H9 (cell line): Measurements from ENCODE around the gene TMEM219. TPM values are rescaled to one million over a fixed set of nuclear protein-coding genes. Genes with fewer than 3 reads are reported as not detected.
A peak's percentile ranks its signal among the peaks of the same experiment; 100 is the strongest.

Source experiments
- DNase-seq: peaks from one replicate; pipeline ENCODE4 v3.0.0-alpha.2; 2017
- H2AFZ ChIP-seq: one replicate; pipeline ENCODE4 v1.6.1; 2013; ENCODE audit warnings: mild to moderate bottlenecking, low read length, control low read depth, moderate library complexity
- H2AK5ac ChIP-seq: 2 replicates; pipeline ENCODE4 v1.6.1; 2013; ENCODE audit warnings: low read length, control low read depth, mixed read lengths; ENCODE audit not compliant: insufficient read length
- H2BK120ac ChIP-seq: one replicate; pipeline ENCODE4 v1.6.1; 2013; ENCODE audit warnings: low read depth, mild to moderate bottlenecking, low read length, control low read depth, inconsistent platforms; ENCODE audit not compliant: poor library complexity, severe bottlenecking
- H2BK12ac ChIP-seq: 2 replicates; pipeline ENCODE4 v1.6.1; 2013; ENCODE audit warnings: low read length, control low read depth, mixed read lengths, low read depth; ENCODE audit not compliant: insufficient read length
- H2BK15ac ChIP-seq: 2 replicates; pipeline ENCODE4 v1.6.1; 2013; ENCODE audit warnings: low read depth, low read length, control low read depth
- H2BK20ac ChIP-seq: one replicate; pipeline ENCODE4 v1.6.1; 2013; ENCODE audit warnings: low read depth, mild to moderate bottlenecking, low read length, control low read depth, inconsistent platforms; ENCODE audit not compliant: poor library complexity, severe bottlenecking
- H2BK5ac ChIP-seq: 2 replicates; pipeline ENCODE4 v1.6.1; 2013; ENCODE audit warnings: low read length, control low read depth, mixed read lengths; ENCODE audit not compliant: insufficient read length
- H3K14ac ChIP-seq: 2 replicates; pipeline ENCODE4 v1.6.1; 2013; ENCODE audit warnings: low read length, control low read depth; ENCODE audit not compliant: insufficient read depth
- H3K18ac ChIP-seq: 2 replicates; pipeline ENCODE4 v1.6.1; 2013; ENCODE audit warnings: low read depth, mild to moderate bottlenecking, mixed read lengths, low read length, control low read depth; ENCODE audit not compliant: insufficient read length
- H3K23ac ChIP-seq: 2 replicates; pipeline ENCODE4 v1.6.1; 2013; ENCODE audit warnings: low read length, control low read depth, mixed read lengths, low read depth; ENCODE audit not compliant: insufficient read length
- H3K23me2 ChIP-seq: 2 replicates; pipeline ENCODE4 v1.6.1; 2013; ENCODE audit warnings: low read depth, mild to moderate bottlenecking, mixed read lengths, low read length, control low read depth; ENCODE audit not compliant: insufficient read length, poor library complexity, severe bottlenecking
- H3K27ac ChIP-seq: 2 replicates; pipeline ENCODE4 v1.5.1; 2013; ENCODE audit warnings: low read length, control low read depth, mixed read lengths, low read depth; ENCODE audit not compliant: insufficient read length
- H3K27me3 ChIP-seq: 2 replicates; pipeline ENCODE4 v1.6.1; 2013; ENCODE audit warnings: low read length, control low read depth, inconsistent platforms; ENCODE audit not compliant: insufficient read depth
- H3K4ac ChIP-seq: 2 replicates; pipeline ENCODE4 v1.6.1; 2013; ENCODE audit warnings: low read depth, mild to moderate bottlenecking, control low read depth, inconsistent platforms, low read length, moderate library complexity
- H3K4me1 ChIP-seq: 2 replicates; pipeline ENCODE4 v1.6.1; 2013; ENCODE audit warnings: low read length, control low read depth, inconsistent platforms; ENCODE audit not compliant: insufficient read depth
- H3K4me2 ChIP-seq: 2 replicates; pipeline ENCODE4 v1.6.1; 2013; ENCODE audit warnings: low read length, control low read depth, mixed read lengths; ENCODE audit not compliant: insufficient read length, insufficient read depth
- H3K56ac ChIP-seq: 2 replicates; pipeline ENCODE4 v1.6.1; 2013; ENCODE audit warnings: low read depth, mild to moderate bottlenecking, mixed read lengths, low read length, control low read depth; ENCODE audit not compliant: insufficient read length
- H3K79me1 ChIP-seq: 2 replicates; pipeline ENCODE4 v1.6.1; 2013; ENCODE audit warnings: low read depth, mild to moderate bottlenecking, moderate library complexity, low read length, control low read depth, inconsistent platforms; ENCODE audit not compliant: insufficient read depth, poor library complexity, severe bottlenecking
- H3K79me2 ChIP-seq: 2 replicates; pipeline ENCODE4 v1.6.1; 2013; ENCODE audit warnings: low read length, control low read depth, inconsistent platforms; ENCODE audit not compliant: insufficient read depth
- H3K9ac ChIP-seq: 2 replicates; pipeline ENCODE4 v1.6.1; 2013; ENCODE audit warnings: low read length, control low read depth, mixed read lengths; ENCODE audit not compliant: insufficient read length; ENCODE audit errors: extremely low read depth
- H3K9me3 ChIP-seq: one replicate; pipeline ENCODE4 v1.6.1; 2013; ENCODE audit warnings: low read depth, low read length, inconsistent platforms; ENCODE audit not compliant: control insufficient read depth
- H3T11ph ChIP-seq: one replicate; pipeline ENCODE4 v1.6.1; 2013; ENCODE audit warnings: mild to moderate bottlenecking, low read length, control low read depth, inconsistent platforms
- H4K20me1 ChIP-seq: one replicate; pipeline ENCODE4 v1.6.1; 2013; ENCODE audit not compliant: control insufficient read depth, insufficient read length, insufficient read depth
- H4K5ac ChIP-seq: 2 replicates; pipeline ENCODE4 v1.6.1; 2013; ENCODE audit warnings: low read depth, mild to moderate bottlenecking, mixed read lengths, low read length, control low read depth; ENCODE audit not compliant: insufficient read length
- H4K8ac ChIP-seq: replicated peaks from 2 replicates; pipeline ENCODE4 v1.6.1; 2013; ENCODE audit warnings: low read length, control low read depth, mixed read lengths, low read depth; ENCODE audit not compliant: insufficient read length
- H4K91ac ChIP-seq: 2 replicates; pipeline ENCODE4 v1.6.1; 2013; ENCODE audit warnings: low read depth, mild to moderate bottlenecking, moderate library complexity, mixed read lengths, low read length, control low read depth; ENCODE audit not compliant: insufficient read length
- H3K27ac Mint-ChIP-seq, 3 experiments: 2 replicates in 2 of 3; 3 replicates in 1 of 3; pipeline ENCODE4 v1.8.0; 2020 to 2021; ENCODE audit warnings: mixed read lengths in 3 of 3, mild to moderate bottlenecking in 1 of 3, moderate library complexity in 1 of 3
- H3K27me3 Mint-ChIP-seq: 2 replicates; pipeline ENCODE4 v1.8.0; 2021; ENCODE audit warnings: low read depth, mild to moderate bottlenecking, moderate library complexity, mixed read lengths
- H3K36me3 Mint-ChIP-seq, 3 experiments: 2 replicates in 2 of 3; 3 replicates in 1 of 3; pipeline ENCODE4 v1.8.0; 2020 to 2021; ENCODE audit warnings: low read depth in 3 of 3, mixed read lengths in 3 of 3; ENCODE audit not compliant: insufficient read depth in 1 of 3
- H3K4me1 Mint-ChIP-seq, 2 experiments: 2 replicates each; pipeline ENCODE4 v1.8.0; 2020; ENCODE audit warnings: mixed read lengths in 2 of 2
- H3K4me3 Mint-ChIP-seq, 2 experiments: 2 replicates in 1 of 2; 3 replicates in 1 of 2; pipeline ENCODE4 v1.8.0; 2020 to 2021; ENCODE audit warnings: mild to moderate bottlenecking in 2 of 2, mixed read lengths in 2 of 2, moderate library complexity in 1 of 2
- H3K9me3 Mint-ChIP-seq, 2 experiments: 2 replicates in 1 of 2; 3 replicates in 1 of 2; pipeline ENCODE4 v1.8.0; 2020; ENCODE audit warnings: mild to moderate bottlenecking in 2 of 2, mixed read lengths in 2 of 2, moderate library complexity in 1 of 2
- CTCF ChIP-seq: fragments of 200-600 bp; sonication (generic); conservative IDR thresholded peaks from 3 replicates; pipeline ENCODE4 v1.8.0; 2021; ENCODE audit warnings: antibody characterized with exemption, mild to moderate bottlenecking
- WGBS: extraction: QIAGEN DNeasy Blood & Tissue Kit; methylation state at CpG from one replicate; pipeline ENCODE4 v1.1.7; 2013; ENCODE audit warnings: missing lambda C conversion rate, low lambda C conversion rate, mixed read lengths; ENCODE audit not compliant: insufficient read length; ENCODE audit errors: extremely low coverage; 5-methylcytosine and 5-hydroxymethylcytosine counted together
- total RNA-seq: library from RNA; stranded (reverse); gene quantifications from 2 replicates; pipeline ENCODE4 v1.2.1, GENCODE V29; 2021

Gene TMEM219
- total RNA-seq, 1 experiment from 2014 or later, result 89.1 TPM

- no peak overlapping the region for H2BK15ac ChIP-seq
- no peak overlapping the region for H4K5ac ChIP-seq
- H3K23me2 ChIP-seq, result peaks cover 14% of the 10 kb centered on the region
- peaks cover 3% of the 10 kb centered on the region; the same call in 1 of the 2 replicates for H3K27me3 ChIP-seq
- H3K14ac ChIP-seq, result no peak overlapping the region
- H3K9me3 ChIP-seq, result peaks cover 7% of the 10 kb centered on the region
- no peak overlapping the region for H3K23ac ChIP-seq
- peaks cover 34 to 47% (median 43%) of the 10 kb centered on the region in 3 experiments for H3K36me3 Mint-ChIP-seq
- no peak overlapping the region for H2BK20ac ChIP-seq
- no peaks in the 10 kb centered on the region for H4K20me1 ChIP-seq
- no peak overlapping the region for H3K27ac ChIP-seq
- DNase-seq, result no peak
- H3K4ac ChIP-seq, result no peak overlapping the region
- no peak overlapping the region for H3K27ac Mint-ChIP-seq
- H2BK120ac ChIP-seq, result no peak overlapping the region
- H3K56ac ChIP-seq, result no peak overlapping the region
- H4K91ac ChIP-seq, result no peak overlapping the region
- H2AK5ac ChIP-seq, result no peak overlapping the region
- peaks cover 7% of the 10 kb centered on the region for H3K79me1 ChIP-seq
- no peak overlapping the region for H2BK5ac ChIP-seq
- H3K27me3 Mint-ChIP-seq, result peaks cover 16% of the 10 kb centered on the region
- H3K79me2 ChIP-seq, result peaks cover 5% of the 10 kb centered on the region; the same call in 1 of the 2 replicates
- no peak for TF ChIP-seq CTCF
- H2AFZ ChIP-seq, result no peak overlapping the region
- H3K9ac ChIP-seq, result no peak overlapping the region
- peaks cover 14 to 16% of the 10 kb centered on the region in 2 experiments for H3K9me3 Mint-ChIP-seq
- peaks cover 29% of the 10 kb centered on the region in 2 experiments for H3K4me1 Mint-ChIP-seq
- no peak overlapping the region for H3K18ac ChIP-seq
- H4K8ac ChIP-seq, result no peak overlapping the region
- H3T11ph ChIP-seq, result no peak overlapping the region
- no CpG with 5 or more reads among the region's 6 CpGs for WGBS
- no peak overlapping the region for H2BK12ac ChIP-seq
- H3K4me3 Mint-ChIP-seq, result peak overlapping the region in 1 of 2 experiments; percentile 95; a peak in 4 of 5 replicates
- no peak overlapping the region for H3K4me2 ChIP-seq
- peaks cover 3% of the 10 kb centered on the region; the same call in 1 of the 2 replicates for H3K4me1 ChIP-seq
Observed at GRCh38 chr16:29972992-29973383, 11.1 kb downstream of the TMEM219 start.
